H1 (cell line): ENCODE measurements around the gene CENPP. TPM values are rescaled to one million over a fixed set of nuclear protein-coding genes. Genes with fewer than 3 reads are reported as not detected.

Source experiments
- GTF2F1 ChIP-seq: IDR thresholded peaks from 2 replicates; pipeline ENCODE4 v1.6.1; 2012; ENCODE audit warnings: low read depth, low read length, improper control_type of control experiment, borderline replicate concordance
- NANOG ChIP-seq: IDR thresholded peaks from 2 replicates; pipeline ENCODE4 v1.6.1; 2011; ENCODE audit warnings: low read length, low read depth, mild to moderate bottlenecking, inconsistent platforms; ENCODE audit not compliant: insufficient read depth, poor library complexity, severe bottlenecking
- polyA plus RNA-seq, 7 experiments: library from polyadenylated mRNA; depleted of rRNA in 3 of 7; stranded (reverse) in 5 of 7; unstranded in 2 of 7; fragments of >200 nt in 5 of 7; fragments of 200-250 nt in 2 of 7; gene quantifications; 1 replicate in 5 of 7; 2 replicates in 1 of 7; 4 replicates in 1 of 7; pipeline versions ENCODE4 v1.2.1 to v1.2.3, GENCODE V29; 2011 to 2013; ENCODE audit warnings: missing spikeins in 2 of 7, mixed read lengths in 2 of 7
- total RNA-seq: library from RNA; stranded (reverse); fragmentation: NEBNext Ultra II Directional; extraction: Animal tissue kit (Norgen Biotek cat#: 25700); gene quantifications from 2 replicates; pipeline ENCODE4 v1.2.1, GENCODE V29; 2021

The CENPP gene
- total and polyA plus RNA-seq, 2 of the 8 experiments (the other 6 are each of a cell fraction or from before 2014, with no cell fraction given), result 2.7 to 10.8 TPM

- TF ChIP-seq NANOG (no peak), GTF2F1 (no peak)
These were observed 114.4 kb downstream of the CENPP start (continued) for GRCh38 chr9:92439921-92440750.
